ENCODE results near the gene ELOVL6. TPM values are rescaled to one million over a fixed set of nuclear protein-coding genes. Genes with fewer than 3 reads are reported as not detected.
"Not testable (repeated sequence)": the region's sequence is repeated elsewhere in the genome, so short reads cannot be mapped to it uniquely, and the experiment has no call there.

ELOVL6 gene
- total RNA-seq, 1 experiment from 2014 or later, result 2.2 TPM

GRCh38 chr4:110236324-110236723, 37.9 kb upstream of the ELOVL6 start:
- intact Hi-C loops (cut with micrococcal nuclease), result no loop called here
- Histone ChIP-seq H3K9me3 (ENCODE audit: low read length) (no peaks in the 10 kb centered on the region), H3K79me2 (ENCODE audit: low read length) (no peaks in the 10 kb centered on the region), H3K27me3 (ENCODE audit: low read length) (no peaks in the 10 kb centered on the region), H3F3A (ENCODE audit: low read length, unreplicated experiment) (no peaks in the 10 kb centered on the region), H3K27ac (ENCODE audit: low read length) (no peak overlapping the region), H3K4me3 (ENCODE audit: low read length) (no peak overlapping the region), H3K4me1 (ENCODE audit: insufficient read depth, low read length) (peaks cover 10% of the 10 kb centered on the region), H3K36me3 (ENCODE audit: low read depth, low read length) (no peaks in the 10 kb centered on the region), H3K9me2 (replicated peaks; ENCODE audit: low read length) (no peaks in the 10 kb centered on the region), H3K9ac (ENCODE audit: low read length) (no peak overlapping the region), H4K20me1 (ENCODE audit: low read length) (no peaks in the 10 kb centered on the region), H2AFZ (ENCODE audit: low read length) (no peak overlapping the region), H3K4me2 (ENCODE audit: low read length) (no peak overlapping the region)
- BruUV-seq (replicated peaks), result no TSS peak
- CTCF ChIA-PET, result no interaction called here
- DNase-seq (no peak), ATAC-seq (no peak)
- TF ChIP-seq CTCF (conservative IDR thresholded peaks at IDR 0.05; ENCODE audit: low read depth, low read length) (no peak), EZH2phosphoT487 (IDR thresholded peaks at IDR 0.05; ENCODE audit: borderline replicate concordance, low read length) (no peak), EZH2 (IDR thresholded peaks at IDR 0.05; ENCODE audit: low read length, unreplicated experiment) (no peak)
- POLR2A ChIA-PET (ENCODE audit: unreplicated experiment), result no interaction called here

GRCh38 chr4:110233581-110233980, 35.2 kb upstream of the ELOVL6 start:
- DNase-seq; BruUV-seq (replicated peaks): not testable (repeated sequence)

GRCh38 chr4:110231869-110232268, 33.5 kb upstream of the ELOVL6 start:
- Histone ChIP-seq H3K79me2 (ENCODE audit: low read length) (no peaks in the 10 kb centered on the region), H3K4me1 (ENCODE audit: insufficient read depth, low read length) (peaks cover 20% of the 10 kb centered on the region), H4K20me1 (ENCODE audit: low read length) (no peaks in the 10 kb centered on the region), H3K9ac (ENCODE audit: low read length) (no peak overlapping the region), H3K27me3 (ENCODE audit: low read length) (no peaks in the 10 kb centered on the region), H3K36me3 (ENCODE audit: low read depth, low read length) (no peaks in the 10 kb centered on the region), H3K4me2 (ENCODE audit: low read length) (peak overlapping the region; percentile 47; the same call in 1 of the 2 replicates), H3F3A (ENCODE audit: low read length, unreplicated experiment) (no peaks in the 10 kb centered on the region), H3K9me2 (replicated peaks; ENCODE audit: low read length) (no peaks in the 10 kb centered on the region), H2AFZ (ENCODE audit: low read length) (no peak overlapping the region), H3K27ac (ENCODE audit: low read length) (peak overlapping the region; percentile 41), H3K9me3 (ENCODE audit: low read length) (no peaks in the 10 kb centered on the region), H3K4me3 (ENCODE audit: low read length) (no peak overlapping the region)
- TF ChIP-seq EZH2 (IDR thresholded peaks at IDR 0.05; ENCODE audit: low read length, unreplicated experiment) (no peak), EZH2phosphoT487 (IDR thresholded peaks at IDR 0.05; ENCODE audit: borderline replicate concordance, low read length) (no peak), CTCF (conservative IDR thresholded peaks at IDR 0.05; ENCODE audit: low read depth, low read length) (no peak)
- CTCF ChIA-PET, result no interaction called here
- intact Hi-C loops (cut with micrococcal nuclease), result loop anchor here (1.0 kb wide), 1 partner anchor 173 kb away; no protein-coding TSS in a partner anchor
- POLR2A ChIA-PET (ENCODE audit: unreplicated experiment), result interaction anchor here (0.5 kb wide), 1 partner anchor 256 kb away, joined by 3 read pairs; no protein-coding TSS in a partner anchor
- peak; percentile 81 for DNase-seq
- ATAC-seq, result peak; percentile 97
- BruUV-seq (replicated peaks), result no TSS peak

More at GRCh38 chr4:110233581-110233980, 35.2 kb upstream of the ELOVL6 start:
- H3K9ac ChIP-seq (ENCODE audit: low read length); H3K36me3 ChIP-seq (ENCODE audit: low read depth, low read length); H3K9me2 ChIP-seq (replicated peaks; ENCODE audit: low read length); POLR2A ChIA-PET (ENCODE audit: unreplicated experiment); H3K4me3 ChIP-seq (ENCODE audit: low read length); H3F3A ChIP-seq (ENCODE audit: low read length, unreplicated experiment); H4K20me1 ChIP-seq (ENCODE audit: low read length); H2AFZ ChIP-seq (ENCODE audit: low read length); H3K79me2 ChIP-seq (ENCODE audit: low read length); H3K27me3 ChIP-seq (ENCODE audit: low read length); H3K4me2 ChIP-seq (ENCODE audit: low read length); ATAC-seq; H3K27ac ChIP-seq (ENCODE audit: low read length); CTCF ChIA-PET; intact Hi-C loops (cut with micrococcal nuclease); H3K9me3 ChIP-seq (ENCODE audit: low read length): not testable (repeated sequence)
- H3K4me1 ChIP-seq (ENCODE audit: insufficient read depth, low read length), result peaks cover 20% of the 10 kb centered on the region
